ENCODE data around the gene TSPAN15. TPM values are rescaled to one million over a fixed set of nuclear protein-coding genes. Genes with fewer than 3 reads are reported as not detected.

Gene TSPAN15
- total RNA-seq, 2 experiments from 2014 or later: 0.85 to 0.91 TPM

DNA sequence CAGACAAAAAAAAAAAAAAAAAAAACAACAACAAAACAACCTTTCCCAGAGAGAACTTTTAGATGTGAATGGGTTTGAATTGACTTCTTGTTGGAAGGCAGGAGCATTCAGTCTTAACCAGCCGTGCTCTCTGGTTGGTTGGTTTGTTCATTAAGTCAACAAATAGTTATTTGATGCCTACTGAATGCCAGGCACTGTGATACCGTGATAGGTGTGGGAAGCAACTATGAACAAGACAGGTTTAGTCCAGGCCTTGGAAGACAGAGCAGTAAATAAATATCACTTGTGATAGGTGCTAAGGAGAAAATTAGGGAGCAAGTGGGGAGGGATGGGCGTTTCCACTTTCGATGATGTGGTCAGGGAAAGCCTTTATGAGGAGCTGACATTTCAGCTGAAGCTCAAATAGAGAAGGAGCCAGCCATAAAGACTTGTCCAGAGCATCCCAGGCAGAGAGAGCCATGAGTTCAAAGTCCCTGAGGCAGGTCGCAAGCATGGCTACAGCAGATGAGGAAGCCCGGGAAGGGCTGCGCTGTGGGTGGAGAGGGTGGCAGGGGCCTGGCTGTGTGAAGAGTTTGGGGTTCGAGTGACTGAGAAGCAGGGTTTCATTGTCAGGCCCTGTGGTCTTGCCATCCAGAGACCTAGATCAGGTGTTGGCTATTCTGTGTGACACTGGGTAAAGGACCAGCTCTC, 8.0 kb downstream of the TSPAN15 start:
- ChIA-PET CTCF (interaction anchor here (3.3 kb wide), 1 partner anchor 11 kb away, joined by 14 read pairs; no protein-coding TSS in a partner anchor), POLR2A (no interaction called here)
- DNase-seq: no peak
- Mint-ChIP-seq H3K27ac (no peak overlapping the region), H3K36me3 (ENCODE audit: low read depth) (no peaks in the 10 kb centered on the region), H3K4me1 (peaks cover 6% of the 10 kb centered on the region), H3K9me3 (ENCODE audit: low read depth) (no peaks in the 10 kb centered on the region), H3K27me3 (no peaks in the 10 kb centered on the region), H3K4me3 (no peak overlapping the region)
- no peak for ATAC-seq
- intact Hi-C loops (cut with DNase I, micrococcal nuclease): no loop called here

- no peak for DNase-seq
- Mint-ChIP-seq H3K36me3 (ENCODE audit: low read depth) (no peaks in the 10 kb centered on the region), H3K9me3 (ENCODE audit: low read depth) (no peaks in the 10 kb centered on the region), H3K4me1 (peaks cover 6% of the 10 kb centered on the region), H3K27me3 (no peaks in the 10 kb centered on the region), H3K4me3 (no peak overlapping the region), H3K27ac (no peak overlapping the region)
- POLR2A ChIA-PET: no interaction called here
- CTCF ChIA-PET: interaction anchor here (3.3 kb wide), 1 partner anchor 12 kb away, joined by 14 read pairs; no protein-coding TSS in a partner anchor
- ATAC-seq: no peak
- intact Hi-C loops (cut with DNase I, micrococcal nuclease): no loop called here
Observed at GRCh38 chr10:69459893-69460575, 8.8 kb downstream of the TSPAN15 start.

GRCh38 chr10:69460576-69461242, 9.4 kb downstream of the TSPAN15 start:
- intact Hi-C loops (cut with DNase I, micrococcal nuclease): no loop called here
- DNase-seq (no peak), ATAC-seq (no peak)
- Mint-ChIP-seq H3K4me3 (no peak overlapping the region), H3K4me1 (peaks cover 6% of the 10 kb centered on the region), H3K27ac (no peak overlapping the region), H3K36me3 (ENCODE audit: low read depth) (no peaks in the 10 kb centered on the region), H3K9me3 (ENCODE audit: low read depth) (no peaks in the 10 kb centered on the region), H3K27me3 (no peaks in the 10 kb centered on the region)
- ChIA-PET POLR2A (no interaction called here), CTCF (interaction anchor here (0.8 kb wide), 1 partner anchor 10 kb away, joined by 4 read pairs; the partner anchor contains the start of gene TSPAN15)

DNA sequence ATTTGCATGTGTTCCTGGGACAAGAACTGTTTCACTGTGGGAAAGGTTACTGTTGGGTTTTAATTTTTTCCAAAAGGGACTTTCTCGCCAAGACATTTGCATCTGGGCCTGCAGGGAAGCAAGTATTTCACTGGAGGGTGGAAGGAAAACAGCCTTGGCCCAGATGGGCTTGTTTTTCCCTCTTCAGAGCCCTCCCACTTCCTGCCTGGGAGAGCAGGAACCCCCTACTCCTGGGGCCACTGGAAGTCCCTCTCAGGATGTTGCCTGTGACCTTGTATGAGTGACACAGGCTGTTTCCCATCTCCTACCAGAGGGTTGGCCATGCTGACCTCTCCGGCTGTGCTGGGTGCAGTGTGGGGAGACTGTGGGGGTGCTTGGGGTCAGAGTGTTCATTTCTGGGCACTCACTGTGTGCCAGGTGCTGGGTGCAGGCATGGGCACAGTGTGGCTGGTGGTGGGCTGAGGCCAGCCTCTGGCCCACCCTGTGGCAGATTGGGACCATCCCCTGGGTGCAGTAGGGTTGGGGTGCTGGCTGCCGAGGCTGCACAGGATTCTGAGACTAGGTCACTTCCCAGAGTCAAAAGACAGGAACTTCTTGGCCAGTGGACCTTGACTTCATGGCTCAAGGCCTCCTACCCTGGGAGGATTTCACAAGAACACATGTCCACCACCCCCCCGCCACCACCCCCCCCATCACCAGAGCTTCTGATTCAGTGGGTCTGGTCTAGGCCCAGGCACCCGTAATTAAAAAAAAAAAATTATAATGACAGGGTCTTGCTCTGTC, 10.2 kb downstream of the TSPAN15 start:
- Mint-ChIP-seq H3K27ac (no peak overlapping the region), H3K27me3 (no peaks in the 10 kb centered on the region), H3K4me1 (peaks cover 6% of the 10 kb centered on the region), H3K36me3 (ENCODE audit: low read depth) (no peaks in the 10 kb centered on the region), H3K9me3 (ENCODE audit: low read depth) (no peaks in the 10 kb centered on the region), H3K4me3 (no peak overlapping the region)
- ATAC-seq: no peak
- intact Hi-C loops (cut with DNase I, micrococcal nuclease): no loop called here
- ChIA-PET CTCF (interaction anchor here (0.6 to 0.8 kb wide), 3 partner anchors 10 to 168 kb away, joined by 3 to 4 read pairs (median 4); partner anchors contain the start of gene TSPAN15), POLR2A (interaction anchor here (0.6 kb wide), 1 partner anchor 981 kb away, joined by 3 read pairs; no protein-coding TSS in a partner anchor)
- no peak for DNase-seq

DNA sequence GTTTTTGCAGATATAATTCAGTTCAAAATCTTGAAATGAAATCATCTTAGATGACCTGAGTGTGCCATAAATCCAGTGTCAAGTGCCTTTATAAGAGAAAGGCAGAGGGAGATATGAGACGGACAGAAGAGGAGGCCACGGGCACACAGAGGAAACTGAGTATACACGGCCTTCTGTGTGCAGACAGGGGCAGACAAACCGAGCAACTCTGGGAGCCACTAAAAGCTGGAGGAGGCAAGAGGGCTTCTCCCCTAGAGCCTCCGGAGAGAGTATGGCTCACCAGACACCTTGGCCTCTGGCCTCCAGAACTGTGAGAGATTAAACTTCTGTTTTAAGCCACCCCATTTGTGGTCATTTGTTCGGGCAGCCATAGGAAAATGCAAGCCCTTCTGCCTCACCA, 12.6 kb downstream of the TSPAN15 start:
- intact Hi-C loops (cut with DNase I, micrococcal nuclease): no loop called here
- no peak for ATAC-seq
- DNase-seq: no peak
- Mint-ChIP-seq H3K27me3 (no peaks in the 10 kb centered on the region), H3K36me3 (ENCODE audit: low read depth) (no peaks in the 10 kb centered on the region), H3K27ac (no peak overlapping the region), H3K4me1 (peaks cover 2% of the 10 kb centered on the region), H3K4me3 (no peak overlapping the region), H3K9me3 (ENCODE audit: low read depth) (no peaks in the 10 kb centered on the region)
- CTCF ChIA-PET: interaction anchor here (1.4 kb wide), 1 partner anchor 22 kb away, joined by 4 read pairs; no protein-coding TSS in a partner anchor
- POLR2A ChIA-PET: no interaction called here

- intact Hi-C loops (cut with DNase I, micrococcal nuclease): no loop called here
- H3K4me1 Mint-ChIP-seq: peaks cover 2% of the 10 kb centered on the region
- no peaks in the 10 kb centered on the region for H3K27me3 Mint-ChIP-seq
- CTCF ChIA-PET: interaction anchor here (1.4 kb wide), 1 partner anchor 21 kb away, joined by 4 read pairs; no protein-coding TSS in a partner anchor
- no peak overlapping the region for H3K4me3 Mint-ChIP-seq
- DNase-seq (no peak), ATAC-seq (no peak)
- POLR2A ChIA-PET: no interaction called here
- H3K27ac Mint-ChIP-seq: no peak overlapping the region
- H3K9me3 Mint-ChIP-seq (ENCODE audit: low read depth): no peaks in the 10 kb centered on the region
- H3K36me3 Mint-ChIP-seq (ENCODE audit: low read depth): no peaks in the 10 kb centered on the region
Observed at GRCh38 chr10:69464401-69464800, 13.1 kb downstream of the TSPAN15 start.

- Mint-ChIP-seq H3K27ac (no peak overlapping the region), H3K9me3 (ENCODE audit: low read depth) (no peaks in the 10 kb centered on the region), H3K36me3 (ENCODE audit: low read depth) (no peaks in the 10 kb centered on the region), H3K27me3 (no peaks in the 10 kb centered on the region), H3K4me3 (no peak overlapping the region), H3K4me1 (peaks cover 2% of the 10 kb centered on the region)
- CTCF ChIA-PET: interaction anchor here (0.9 to 1.4 kb wide), 2 partner anchors 21 to 123 kb away, joined by 4 to 5 read pairs; no protein-coding TSS in a partner anchor
- DNase-seq (peak; percentile 13), ATAC-seq (peak; percentile 49)
- POLR2A ChIA-PET: no interaction called here
- intact Hi-C loops (cut with DNase I, micrococcal nuclease): no loop called here
Observed at GRCh38 chr10:69464801-69465401, 13.6 kb downstream of the TSPAN15 start.

DNA sequence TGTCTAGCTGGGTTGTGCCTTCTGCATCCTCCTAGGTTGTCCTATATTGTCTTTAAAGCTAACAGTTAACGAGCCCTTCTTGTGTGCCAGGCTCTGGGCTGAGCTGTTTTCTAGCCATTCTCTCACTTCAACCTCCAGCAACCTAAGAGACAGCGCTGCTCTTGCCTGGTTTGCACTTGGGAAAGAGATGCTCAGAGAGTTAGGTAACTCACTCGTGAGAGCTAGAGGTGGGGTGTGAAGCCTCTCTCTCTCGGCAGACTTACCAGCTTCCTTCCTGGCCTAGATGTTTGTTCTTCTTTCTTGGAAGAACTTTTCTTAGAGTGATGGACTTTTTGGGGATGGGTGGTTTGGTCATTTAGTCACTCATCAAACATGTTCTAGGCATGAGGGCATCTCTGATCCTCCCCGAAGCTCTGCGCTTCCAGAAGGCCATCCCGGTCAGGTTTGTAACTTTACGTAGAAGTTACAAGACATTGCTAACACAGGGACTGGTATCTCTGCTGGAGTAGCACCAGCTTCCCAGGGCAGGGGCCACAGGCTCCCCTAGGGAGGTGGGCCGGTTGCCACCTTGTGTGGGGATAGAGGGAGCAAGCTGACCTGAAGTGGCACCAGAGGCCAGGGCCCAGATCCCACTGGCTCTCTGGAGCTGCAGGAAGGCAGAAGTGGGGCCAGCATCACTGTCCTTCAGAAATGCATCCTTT, 14.3 kb downstream of the TSPAN15 start:
- Mint-ChIP-seq H3K27ac (no peak overlapping the region), H3K27me3 (no peaks in the 10 kb centered on the region), H3K4me3 (no peak overlapping the region), H3K4me1 (peaks cover 2% of the 10 kb centered on the region), H3K36me3 (ENCODE audit: low read depth) (no peaks in the 10 kb centered on the region), H3K9me3 (ENCODE audit: low read depth) (no peaks in the 10 kb centered on the region)
- intact Hi-C loops (cut with DNase I, micrococcal nuclease): no loop called here
- CTCF ChIA-PET: interaction anchor here (0.9 to 1.0 kb wide), 2 partner anchors 42 to 122 kb away, joined by 3 to 5 read pairs; no protein-coding TSS in a partner anchor
- ATAC-seq (no peak), DNase-seq (no peak)
- POLR2A ChIA-PET: no interaction called here

DNA sequence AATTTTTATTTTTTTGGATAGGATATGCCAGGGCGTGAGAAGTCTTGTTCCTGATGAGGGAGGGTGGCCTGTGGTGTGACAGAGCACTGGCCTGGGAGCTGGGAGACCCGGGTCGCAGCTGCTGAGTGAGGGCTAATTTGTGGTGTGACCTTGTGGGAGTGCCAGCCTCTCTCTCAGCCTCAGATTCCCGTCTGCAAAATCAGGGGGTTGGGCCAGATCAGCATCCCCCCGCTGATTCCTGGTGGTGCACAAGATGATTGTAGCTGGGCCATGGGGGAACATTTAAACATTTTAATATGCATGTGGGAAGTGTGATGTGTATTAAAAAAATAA, 14.9 kb downstream of the TSPAN15 start:
- H3K27me3 Mint-ChIP-seq: no peaks in the 10 kb centered on the region
- H3K36me3 Mint-ChIP-seq (ENCODE audit: low read depth): no peaks in the 10 kb centered on the region
- ChIA-PET CTCF (interaction anchor here (1.0 kb wide), 1 partner anchor 41 kb away, joined by 3 read pairs; no protein-coding TSS in a partner anchor), POLR2A (no interaction called here)
- H3K4me1 Mint-ChIP-seq: peaks cover 2% of the 10 kb centered on the region
- H3K4me3 Mint-ChIP-seq: no peak overlapping the region
- no peak for DNase-seq
- intact Hi-C loops (cut with DNase I, micrococcal nuclease): no loop called here
- no peak for ATAC-seq
- no peak overlapping the region for H3K27ac Mint-ChIP-seq
- H3K9me3 Mint-ChIP-seq (ENCODE audit: low read depth): no peaks in the 10 kb centered on the region

- no peak overlapping the region for H3K4me3 Mint-ChIP-seq
- no peak for ATAC-seq
- intact Hi-C loops (cut with DNase I, micrococcal nuclease): no loop called here
- POLR2A ChIA-PET: no interaction called here
- H3K27me3 Mint-ChIP-seq: no peaks in the 10 kb centered on the region
- DNase-seq: no peak
- peaks cover 2% of the 10 kb centered on the region for H3K4me1 Mint-ChIP-seq
- H3K9me3 Mint-ChIP-seq (ENCODE audit: low read depth): no peaks in the 10 kb centered on the region
- H3K36me3 Mint-ChIP-seq (ENCODE audit: low read depth): no peaks in the 10 kb centered on the region
- H3K27ac Mint-ChIP-seq: no peak overlapping the region
- CTCF ChIA-PET: interaction anchor here (1.0 kb wide), 1 partner anchor 41 kb away, joined by 3 read pairs; no protein-coding TSS in a partner anchor
Observed at GRCh38 chr10:69466689-69467088, 15.4 kb downstream of the TSPAN15 start.

Data from activated CD4-positive, alpha-beta T cell treated with anti-CD3 and anti-CD28 coated beads for 36 hours (primary cell).